ENCODE measurements around the gene GPR156. TPM values are rescaled to one million over a fixed set of nuclear protein-coding genes. Genes with fewer than 3 reads are reported as not detected.

The GPR156 gene
- total RNA-seq, 1 donor from 2014 or later: 0.48 TPM

GRCh38 chr3:120202363-120202762 is 82.7 kb downstream of the GPR156 start:
- H3K27me3 Mint-ChIP-seq (ENCODE audit: unreplicated experiment): no peaks in the 10 kb centered on the region
- H3K27ac Mint-ChIP-seq (ENCODE audit: unreplicated experiment): no peak overlapping the region
- no peaks in the 10 kb centered on the region for H3K36me3 Mint-ChIP-seq (ENCODE audit: unreplicated experiment)
- no peaks in the 10 kb centered on the region for H3K9me3 Mint-ChIP-seq (ENCODE audit: unreplicated experiment)
- H3K4me3 Mint-ChIP-seq (ENCODE audit: unreplicated experiment): no peak overlapping the region
- H3K4me1 Mint-ChIP-seq (ENCODE audit: unreplicated experiment): peaks cover 10% of the 10 kb centered on the region
- no peak for TF ChIP-seq CTCF (IDR thresholded peaks at IDR 0.05)
- DNase-seq (ENCODE audit: extremely low spot score, unreplicated experiment): no peak

GRCh38 chr3:120200493-120201235 is 84.4 kb downstream of the GPR156 start:
- no peak for TF ChIP-seq CTCF (IDR thresholded peaks at IDR 0.05)
- DNase-seq (ENCODE audit: extremely low spot score, unreplicated experiment): no peak
- Mint-ChIP-seq H3K27ac (ENCODE audit: unreplicated experiment) (no peak overlapping the region), H3K4me3 (ENCODE audit: unreplicated experiment) (no peak overlapping the region), H3K36me3 (ENCODE audit: unreplicated experiment) (no peaks in the 10 kb centered on the region), H3K9me3 (ENCODE audit: unreplicated experiment) (no peaks in the 10 kb centered on the region), H3K27me3 (ENCODE audit: unreplicated experiment) (no peaks in the 10 kb centered on the region), H3K4me1 (ENCODE audit: unreplicated experiment) (peaks cover 10% of the 10 kb centered on the region)

GRCh38 chr3:120198305-120198878 is 86.6 kb downstream of the GPR156 start:
- no peak for DNase-seq (ENCODE audit: extremely low spot score, unreplicated experiment)
- Mint-ChIP-seq H3K27me3 (ENCODE audit: unreplicated experiment) (no peaks in the 10 kb centered on the region), H3K4me3 (ENCODE audit: unreplicated experiment) (no peak overlapping the region), H3K27ac (ENCODE audit: unreplicated experiment) (no peak overlapping the region), H3K9me3 (ENCODE audit: unreplicated experiment) (no peaks in the 10 kb centered on the region), H3K4me1 (ENCODE audit: unreplicated experiment) (peaks cover 8% of the 10 kb centered on the region), H3K36me3 (ENCODE audit: unreplicated experiment) (no peaks in the 10 kb centered on the region)
- TF ChIP-seq CTCF (IDR thresholded peaks at IDR 0.05): peak; percentile 64

- no peak overlapping the region for H3K4me3 Mint-ChIP-seq (ENCODE audit: unreplicated experiment)
- no peak overlapping the region for H3K27ac Mint-ChIP-seq (ENCODE audit: unreplicated experiment)
- H3K9me3 Mint-ChIP-seq (ENCODE audit: unreplicated experiment): no peaks in the 10 kb centered on the region
- TF ChIP-seq CTCF (IDR thresholded peaks at IDR 0.05): no peak
- DNase-seq (ENCODE audit: extremely low spot score, unreplicated experiment): no peak
- H3K4me1 Mint-ChIP-seq (ENCODE audit: unreplicated experiment): no peaks in the 10 kb centered on the region
- no peaks in the 10 kb centered on the region for H3K27me3 Mint-ChIP-seq (ENCODE audit: unreplicated experiment)
- no peaks in the 10 kb centered on the region for H3K36me3 Mint-ChIP-seq (ENCODE audit: unreplicated experiment)
These were observed 88.2 kb downstream of the GPR156 start for GRCh38 chr3:120196812-120197211.

- Mint-ChIP-seq H3K27ac (ENCODE audit: unreplicated experiment) (no peak overlapping the region), H3K4me1 (ENCODE audit: unreplicated experiment) (no peaks in the 10 kb centered on the region), H3K27me3 (ENCODE audit: unreplicated experiment) (no peaks in the 10 kb centered on the region), H3K9me3 (ENCODE audit: unreplicated experiment) (no peaks in the 10 kb centered on the region), H3K4me3 (ENCODE audit: unreplicated experiment) (no peak overlapping the region), H3K36me3 (ENCODE audit: unreplicated experiment) (no peaks in the 10 kb centered on the region)
- no peak for TF ChIP-seq CTCF (IDR thresholded peaks at IDR 0.05)
- DNase-seq (ENCODE audit: extremely low spot score, unreplicated experiment): no peak
These were observed 88.7 kb downstream of the GPR156 start for GRCh38 chr3:120196333-120196732.

Measured in osteocyte (in vitro differentiated cells).